Fibroblast of peridontal ligament (primary cell): ENCODE results near the gene TMEM30A.

Source experiments
- DNase-seq: peaks from one replicate; pipeline ENCODE4 v3.0.0-alpha.2; 2010; ENCODE audit errors: extremely low read depth

The TMEM30A gene

GRCh38 chr6:75291744-75292143 is 7.2 kb upstream of the TMEM30A start:
- DNase-seq: no peak

GRCh38 chr6:75291331-75291730 is 6.7 kb upstream of the TMEM30A start:
- DNase-seq: no peak

GRCh38 chr6:75290136-75290945 is 5.7 kb upstream of the TMEM30A start:
- DNase-seq: no peak

- no peak for DNase-seq
These were observed 3.4 kb upstream of the TMEM30A start for GRCh38 chr6:75288023-75288422.

GRCh38 chr6:75287424-75287823 is 2.8 kb upstream of the TMEM30A start:
- DNase-seq: no peak

- no peak for DNase-seq
These were observed 2.4 kb upstream of the TMEM30A start for GRCh38 chr6:75286955-75287354.

- no peak for DNase-seq
These were observed 669 bp upstream of the TMEM30A start for GRCh38 chr6:75285283-75285639.

GRCh38 chr6:75283907-75284631 is 523 bp downstream of the TMEM30A start:
- DNase-seq: no peak

- no peak for DNase-seq
These were observed 1.9 kb downstream of the TMEM30A start for GRCh38 chr6:75282706-75283105.

GRCh38 chr6:75281653-75282052 is 2.9 kb downstream of the TMEM30A start:
- DNase-seq: no peak

- DNase-seq: peak; percentile 53
These were observed 4.3 kb downstream of the TMEM30A start for GRCh38 chr6:75280131-75280855.

- DNase-seq: no peak
These were observed 5.2 kb downstream of the TMEM30A start for GRCh38 chr6:75279418-75279817.

GRCh38 chr6:75278474-75279077 is 6.0 kb downstream of the TMEM30A start:
- DNase-seq: no peak

GRCh38 chr6:75275067-75275466 is 9.5 kb downstream of the TMEM30A start:
- peak; percentile 80 for DNase-seq

GRCh38 chr6:75273009-75273408 is 11.6 kb downstream of the TMEM30A start:
- DNase-seq: no peak

- DNase-seq: peak; percentile 54
These were observed 12.3 kb downstream of the TMEM30A start for GRCh38 chr6:75272145-75272840.

GRCh38 chr6:75268988-75269354 is 15.6 kb downstream of the TMEM30A start:
- DNase-seq: no peak

- DNase-seq: no peak
These were observed 16.2 kb downstream of the TMEM30A start for GRCh38 chr6:75268121-75268987.

GRCh38 chr6:75267461-75267860 is 17.1 kb downstream of the TMEM30A start:
- DNase-seq: no peak

GRCh38 chr6:75266716-75267291 is 17.8 kb downstream of the TMEM30A start:
- DNase-seq: peak; percentile 77
